NCI-H524 (cell line): ENCODE data around the gene DAB2IP.

Experiments used
- DNase-seq, 2 experiments: peaks; one replicate each; lab custom pipeline; 2025; lab: John Stamatoyannopoulos, UW

DAB2IP gene

GRCh38 chr9:121645003-121645402, 6.4 kb upstream of the DAB2IP start:
- DNase-seq = peak; percentile 87 to 92

- DNase-seq = no peak
Observed at GRCh38 chr9:121645853-121646807, 5.3 kb upstream of the DAB2IP start.

DNA sequence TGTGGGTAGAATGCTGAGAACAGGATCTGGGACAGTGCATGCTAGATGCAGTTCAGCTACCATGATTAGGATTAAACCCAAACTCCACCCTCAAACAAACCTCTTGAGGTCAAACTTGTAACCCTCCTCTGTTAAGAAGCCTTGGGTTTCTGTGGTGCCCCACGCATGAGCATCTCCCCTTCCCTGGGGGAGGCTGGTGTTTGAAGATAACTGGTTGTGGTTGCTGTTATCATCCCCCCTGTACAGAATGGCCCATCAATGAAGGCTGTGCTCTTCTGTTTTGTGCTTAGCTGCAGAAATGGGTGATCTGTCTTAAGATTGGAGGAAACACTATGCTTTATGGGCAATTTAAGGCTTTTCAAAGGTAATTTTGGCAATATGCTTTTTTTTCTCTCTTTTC, 4.4 kb upstream of the DAB2IP start:
- no peak for DNase-seq

- DNase-seq = no peak
Observed at GRCh38 chr9:121648172-121648571, 3.3 kb upstream of the DAB2IP start.

DNA sequence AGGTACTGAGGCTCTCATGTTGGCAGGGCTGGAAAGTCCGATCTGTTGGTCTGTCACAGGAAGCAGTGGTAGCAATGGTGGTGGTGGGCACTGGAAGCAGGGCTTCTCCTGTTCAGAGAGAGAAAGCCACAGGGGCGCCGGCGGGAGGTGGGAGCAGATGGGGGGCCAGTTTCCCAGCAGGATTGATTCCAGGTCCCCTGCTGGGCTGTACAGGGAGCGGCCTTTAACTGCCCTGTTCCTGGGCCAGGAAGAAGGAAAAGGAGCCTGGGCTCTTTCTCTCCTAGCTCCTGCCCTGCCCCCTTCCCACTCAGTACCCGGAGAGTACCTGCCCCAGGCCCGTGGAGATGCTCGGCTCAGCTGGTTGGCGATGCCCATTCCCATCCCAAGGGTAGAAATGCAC, 2.6 kb upstream of the DAB2IP start:
- peak in 1 of 2 experiments; percentile 18 for DNase-seq

GRCh38 chr9:121649476-121650216, 1.8 kb upstream of the DAB2IP start:
- DNase-seq = no peak

DNA sequence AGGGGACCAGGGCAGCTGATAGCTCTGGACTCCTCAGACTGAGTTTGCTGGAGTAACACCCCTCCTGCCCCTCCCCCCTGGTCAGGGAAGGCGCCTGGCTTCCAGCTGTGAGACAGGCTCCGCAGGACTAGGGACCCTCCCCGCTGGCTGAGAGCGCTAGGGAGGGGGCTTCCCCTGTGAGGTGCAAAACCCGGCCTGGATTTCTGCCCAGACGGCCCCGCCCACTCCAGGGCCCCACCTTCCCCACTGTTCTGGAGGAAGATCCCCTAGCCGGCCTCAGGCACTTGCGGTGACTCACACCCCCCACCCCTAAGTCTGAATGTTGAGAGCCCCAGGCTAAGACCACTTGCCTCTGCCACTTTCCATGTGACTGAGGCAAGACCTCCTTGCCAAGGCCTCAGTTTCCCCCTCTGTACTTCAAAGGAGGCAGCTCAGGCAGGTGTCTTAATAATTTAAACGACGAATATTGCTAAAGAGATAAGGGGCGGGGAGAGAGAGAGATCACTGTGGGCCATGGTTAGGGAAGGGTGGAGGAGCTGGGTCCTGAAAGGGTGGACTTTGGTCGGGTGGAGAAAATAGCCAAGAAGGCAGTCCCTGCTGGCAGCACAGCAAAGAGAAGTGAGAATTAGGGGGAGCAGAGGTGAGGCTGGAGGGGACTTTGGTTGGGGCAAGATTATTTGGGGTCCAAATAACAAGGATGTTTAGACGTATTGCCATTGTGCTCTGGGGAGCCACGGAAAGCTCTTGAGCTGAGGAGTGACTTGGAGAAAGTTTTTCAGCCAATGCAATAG, 1.0 kb upstream of the DAB2IP start:
- peak; percentile 90 to 97 for DNase-seq

GRCh38 chr9:121651008-121651294, 483 bp upstream of the DAB2IP start:
- DNase-seq = no peak

DNA sequence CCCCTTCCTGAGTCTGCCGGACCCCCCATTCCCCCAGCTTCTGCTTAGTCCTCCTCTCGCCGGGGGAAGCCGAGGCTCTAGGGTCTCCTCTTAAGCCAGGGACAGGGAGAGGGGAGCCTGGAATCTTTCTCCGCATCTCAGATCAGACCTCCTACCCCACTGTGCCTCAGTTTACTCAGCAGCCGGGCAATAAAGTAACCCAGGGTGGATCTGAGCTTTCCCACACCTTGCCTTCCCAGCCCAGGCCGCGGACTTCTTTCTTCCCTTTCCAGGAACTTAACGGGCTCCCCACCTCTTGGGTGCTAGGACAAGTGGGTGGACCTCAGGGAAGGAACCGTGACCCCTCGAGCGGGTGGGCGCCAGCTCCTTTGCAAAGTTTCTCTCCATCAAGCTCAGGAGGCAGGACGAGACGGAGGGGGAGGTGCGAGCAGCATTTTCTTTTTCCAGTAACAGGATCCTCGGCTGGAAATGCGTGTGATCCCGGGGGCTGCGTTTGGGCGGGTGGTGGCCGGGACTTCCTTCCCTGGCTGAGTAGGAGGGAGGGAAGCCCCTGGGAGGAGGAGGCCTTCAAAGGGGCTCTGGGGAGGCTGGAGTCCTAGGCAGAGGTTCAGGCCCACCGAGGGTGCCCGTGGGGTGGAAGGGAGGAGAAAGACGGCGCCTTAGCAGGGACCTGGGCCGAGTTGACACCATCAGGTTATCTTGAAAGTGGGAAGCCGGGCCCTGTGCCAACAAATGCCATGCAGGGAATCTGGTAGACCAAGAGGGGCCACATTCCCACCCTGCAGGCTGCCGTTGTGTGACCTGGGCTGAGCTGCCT, 795 bp downstream of the DAB2IP start:
- DNase-seq = peak; percentile 25 to 51

DNA sequence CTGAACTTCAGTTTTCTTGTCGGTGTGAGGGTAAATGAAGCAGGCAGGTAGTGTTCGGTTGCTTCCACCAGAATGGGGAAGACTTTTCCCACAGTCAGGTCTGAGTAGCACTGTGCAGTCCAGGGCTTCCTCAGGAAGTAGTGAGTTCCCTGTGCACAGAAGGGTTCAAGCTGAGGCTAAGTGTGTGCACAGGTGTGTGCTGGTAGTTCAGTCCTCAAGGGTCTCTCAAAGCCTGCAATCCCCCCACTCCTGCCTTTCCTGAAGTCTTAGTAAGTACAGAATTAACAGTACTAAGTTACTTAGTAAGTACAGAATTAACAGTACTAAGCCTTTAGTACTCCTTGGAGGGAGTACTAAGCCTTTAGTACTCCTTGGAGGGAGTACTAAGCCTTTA, 1.4 kb downstream of the DAB2IP start:
- DNase-seq = no peak

DNA sequence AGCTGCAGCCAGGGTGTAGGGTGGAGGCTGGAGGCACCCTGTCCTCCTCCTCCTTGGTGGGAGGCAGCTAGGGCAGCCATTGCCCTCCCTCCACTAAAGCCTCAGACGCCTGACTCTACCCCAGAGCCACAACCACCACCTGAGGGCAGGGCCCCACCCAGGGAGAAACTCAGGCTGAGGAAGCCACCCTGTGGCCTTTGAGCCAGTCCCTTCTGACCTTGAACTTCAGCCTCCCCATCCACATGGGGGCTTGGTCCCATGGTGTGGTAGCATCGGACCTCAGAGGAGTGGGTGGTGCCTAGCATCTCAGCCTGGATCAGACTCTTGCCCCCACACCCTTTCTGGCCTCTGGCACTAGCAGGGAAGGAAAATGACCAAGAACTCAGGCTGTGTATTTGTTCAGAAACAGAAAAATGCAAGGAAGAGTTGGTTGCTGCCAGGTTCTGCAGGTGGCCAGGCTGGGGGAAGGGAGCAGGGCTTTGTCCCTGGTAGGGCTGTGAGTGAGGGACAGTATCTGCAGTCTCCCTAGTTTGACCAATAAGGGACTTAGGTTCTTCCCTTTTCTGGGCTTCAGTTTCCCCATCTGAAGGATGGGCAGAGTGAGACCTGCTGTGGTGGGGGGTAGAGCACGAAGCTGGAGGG, 3.2 kb downstream of the DAB2IP start:
- DNase-seq = no peak

GRCh38 chr9:121655231-121655755, 3.9 kb downstream of the DAB2IP start:
- no peak for DNase-seq

DNA sequence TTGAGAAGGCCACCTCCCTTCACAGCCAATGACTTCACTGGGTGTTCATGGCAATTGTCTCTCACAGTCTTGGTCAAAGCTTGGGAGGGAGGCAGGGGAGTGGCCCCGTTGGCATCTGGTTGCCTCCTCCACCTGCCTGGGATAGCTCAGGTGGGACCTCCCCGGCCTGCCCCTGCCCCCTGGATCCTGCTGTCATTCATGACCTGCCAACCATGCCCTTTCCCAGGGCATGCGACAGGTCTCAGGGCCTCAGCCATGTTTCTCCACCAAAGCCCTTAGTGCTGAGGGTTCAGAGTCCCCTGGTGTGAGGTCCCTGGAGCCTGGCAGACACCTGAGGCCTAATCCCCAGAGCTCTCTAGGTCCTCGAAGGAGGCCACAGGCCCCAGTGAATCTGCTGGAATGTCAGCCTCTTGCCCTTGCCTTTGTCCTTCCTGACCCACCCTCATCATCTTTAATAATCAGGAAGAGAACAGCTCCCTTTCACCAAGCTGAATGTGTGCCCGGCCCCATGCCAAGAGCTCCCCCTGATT, 5.6 kb downstream of the DAB2IP start:
- DNase-seq = no peak

- DNase-seq = no peak
Observed at GRCh38 chr9:121658166-121658565, 6.7 kb downstream of the DAB2IP start.

- no peak for DNase-seq
Observed at GRCh38 chr9:121658591-121658990, 7.2 kb downstream of the DAB2IP start.

DNA sequence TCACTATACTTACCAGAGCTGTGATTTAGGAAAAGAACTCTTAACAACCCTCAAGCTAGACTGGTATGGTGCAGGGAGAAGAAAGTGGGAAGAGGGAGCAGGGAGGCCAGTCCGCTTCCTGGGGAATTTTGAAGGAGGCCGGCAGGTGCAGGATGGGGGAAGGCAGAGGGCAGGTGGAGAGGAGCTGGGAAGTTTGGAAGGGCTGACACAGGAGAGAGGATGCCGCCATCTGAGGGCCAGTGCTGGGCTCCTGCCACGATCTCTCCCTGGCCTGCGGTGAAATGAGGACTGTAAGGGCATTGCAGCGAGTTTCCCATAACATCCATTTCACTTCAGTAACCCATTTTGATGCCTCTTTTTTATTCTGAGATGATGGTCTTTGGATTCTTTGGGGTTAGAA, 8.9 kb downstream of the DAB2IP start:
- no peak for DNase-seq

DNA sequence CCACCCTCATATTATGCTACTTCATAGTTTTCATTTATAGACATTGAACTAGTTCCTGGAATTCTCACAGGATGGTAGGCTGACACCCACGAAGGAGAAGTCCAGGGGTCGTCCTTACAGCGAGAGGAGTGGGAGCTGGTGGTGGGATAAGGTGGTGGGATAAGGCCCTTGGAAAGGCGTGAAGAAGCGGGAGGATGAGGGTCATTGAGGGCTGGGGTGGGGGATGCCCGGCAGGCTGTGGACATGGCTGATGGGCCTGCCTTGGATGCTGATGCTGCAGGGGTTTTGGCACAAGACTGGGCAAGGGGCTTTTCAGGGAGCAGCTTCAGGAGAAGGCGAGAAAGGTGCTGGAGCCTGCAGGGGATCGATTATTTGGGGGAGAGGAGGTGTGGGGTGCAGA, 9.4 kb downstream of the DAB2IP start:
- DNase-seq = no peak

DNA sequence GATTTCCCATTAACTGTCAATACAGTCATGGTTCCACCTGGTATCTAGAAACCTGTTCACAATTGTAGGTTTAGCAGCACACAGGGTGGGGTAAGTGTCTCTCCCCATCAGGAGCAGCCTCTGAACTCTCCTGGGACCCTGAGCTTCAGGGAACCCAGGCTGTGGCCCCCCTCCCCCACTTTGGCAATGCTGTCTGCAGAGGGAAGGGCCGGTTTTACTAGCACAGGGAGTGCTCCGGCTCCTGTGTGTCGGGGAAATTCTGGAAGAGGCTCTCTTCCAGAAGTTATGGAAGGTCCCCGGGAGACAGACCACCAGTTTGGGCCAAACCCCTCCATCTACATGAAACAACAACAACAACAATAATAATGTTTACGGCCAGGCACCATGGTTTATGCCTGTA, 9.9 kb downstream of the DAB2IP start:
- DNase-seq = no peak

DNA sequence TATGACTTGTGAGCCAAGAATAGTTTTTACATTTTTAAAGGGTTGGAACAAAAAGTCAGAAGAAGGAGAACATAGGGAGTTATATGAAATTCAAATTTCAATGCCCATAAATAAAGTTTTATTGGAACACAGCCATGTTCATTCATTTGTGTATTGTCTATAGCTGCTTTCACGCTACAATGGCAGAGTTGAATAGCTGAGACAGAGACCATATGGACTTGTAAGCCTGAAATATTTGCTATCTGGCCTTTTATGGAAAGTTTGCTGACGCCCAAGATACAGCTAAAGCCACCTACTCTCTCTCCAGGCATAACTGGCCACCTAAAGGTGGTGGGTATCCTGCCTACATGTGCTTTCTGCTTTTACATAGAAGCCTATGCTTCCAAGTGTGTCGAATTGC, 10.9 kb downstream of the DAB2IP start:
- DNase-seq = no peak

DNA sequence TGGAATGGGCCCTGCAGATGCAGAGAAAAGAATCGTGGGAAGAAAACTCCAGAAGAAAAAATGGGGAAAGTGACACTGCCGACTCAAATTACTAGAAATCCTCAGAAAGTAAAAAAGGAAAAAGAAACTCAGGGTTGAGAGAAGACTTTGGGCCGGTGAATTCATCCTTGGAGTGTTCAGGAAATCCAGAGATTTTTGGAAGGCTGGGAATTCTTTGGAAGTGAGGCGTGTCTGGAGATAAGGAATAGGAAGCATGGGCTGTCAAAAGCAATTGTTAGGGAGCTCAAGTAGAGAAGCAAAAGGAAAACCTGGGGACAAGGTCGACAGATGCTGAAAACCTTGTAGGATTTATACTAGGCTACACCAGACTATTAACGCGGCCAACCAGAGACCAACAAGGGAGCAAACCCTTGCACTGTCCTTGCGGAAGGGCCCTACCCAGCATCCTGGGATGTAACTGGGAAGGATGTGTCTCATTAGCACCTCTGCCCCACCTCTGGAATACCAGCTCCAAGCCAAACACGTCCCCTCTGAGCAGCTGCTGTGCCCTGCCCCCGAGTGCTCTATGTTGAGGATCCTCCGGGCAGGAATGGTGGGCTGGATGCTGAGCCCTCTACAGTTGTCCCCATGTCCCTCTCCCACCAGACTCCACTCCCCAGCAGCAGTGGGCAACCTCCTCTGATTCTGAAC, 11.6 kb downstream of the DAB2IP start:
- no peak for DNase-seq
